ENCODE results near the gene CWC27.
A peak's percentile ranks its signal among the peaks of the same experiment; 100 is the strongest.

The CWC27 gene

GRCh38 chr5:64759960-64760660 lies 8.6 kb upstream of the CWC27 start:
- Histone ChIP-seq H3K4me1 (ENCODE audit: control insufficient read depth, insufficient read depth, low read length) (peaks cover 21% of the 10 kb centered on the region; the same call in 1 of the 2 replicates), H3K4me3 (ENCODE audit: low read depth, low read length) (no peak overlapping the region), H3K36me3 (ENCODE audit: control insufficient read depth, insufficient read depth, low read length) (peaks cover 21% of the 10 kb centered on the region), H3K9ac (ENCODE audit: low read depth, low read length) (no peak overlapping the region), H3K9me3 (ENCODE audit: control insufficient read depth, insufficient read depth, low read length) (no peaks in the 10 kb centered on the region), H3K27ac (ENCODE audit: low read depth, low read length) (peak overlapping the region; percentile 82), H3K27me3 (ENCODE audit: control insufficient read depth, insufficient read depth, low read length) (no peaks in the 10 kb centered on the region)

- H3K27ac ChIP-seq (ENCODE audit: low read depth, low read length): no peak overlapping the region
- no peak overlapping the region for H3K4me3 ChIP-seq (ENCODE audit: low read depth, low read length)
Observed at GRCh38 chr5:64763948-64764503, 4.7 kb upstream of the CWC27 start.

GRCh38 chr5:64765804-64766504 lies 2.8 kb upstream of the CWC27 start:
- Histone ChIP-seq H3K27me3 (ENCODE audit: control insufficient read depth, insufficient read depth, low read length) (no peaks in the 10 kb centered on the region), H3K9ac (ENCODE audit: low read depth, low read length) (no peak overlapping the region), H3K9me3 (ENCODE audit: control insufficient read depth, insufficient read depth, low read length) (no peaks in the 10 kb centered on the region), H3K27ac (ENCODE audit: low read depth, low read length) (no peak overlapping the region), H3K36me3 (ENCODE audit: control insufficient read depth, insufficient read depth, low read length) (peaks cover 43% of the 10 kb centered on the region), H3K4me1 (ENCODE audit: control insufficient read depth, insufficient read depth, low read length) (peaks cover 23% of the 10 kb centered on the region), H3K4me3 (ENCODE audit: low read depth, low read length) (no peak overlapping the region)

More at GRCh38 chr5:64763948-64764503, 4.7 kb upstream of the CWC27 start:
- Histone ChIP-seq H3K9ac (ENCODE audit: low read depth, low read length) (no peak overlapping the region), H3K36me3 (ENCODE audit: control insufficient read depth, insufficient read depth, low read length) (peaks cover 43% of the 10 kb centered on the region), H3K4me1 (ENCODE audit: control insufficient read depth, insufficient read depth, low read length) (peaks cover 28% of the 10 kb centered on the region), H3K27me3 (ENCODE audit: control insufficient read depth, insufficient read depth, low read length) (no peaks in the 10 kb centered on the region), H3K9me3 (ENCODE audit: control insufficient read depth, insufficient read depth, low read length) (no peaks in the 10 kb centered on the region)

GRCh38 chr5:64766941-64767340 lies 1.8 kb upstream of the CWC27 start:
- H3K9me3 ChIP-seq (ENCODE audit: control insufficient read depth, insufficient read depth, low read length): no peaks in the 10 kb centered on the region
- no peak overlapping the region for H3K9ac ChIP-seq (ENCODE audit: low read depth, low read length)

GRCh38 chr5:64767959-64768357 lies 772 bp upstream of the CWC27 start:
- Histone ChIP-seq H3K27me3 (ENCODE audit: control insufficient read depth, insufficient read depth, low read length) (no peaks in the 10 kb centered on the region), H3K4me3 (ENCODE audit: low read depth, low read length) (peak overlapping the region; percentile 93), H3K36me3 (ENCODE audit: control insufficient read depth, insufficient read depth, low read length) (peaks cover 39% of the 10 kb centered on the region), H3K4me1 (ENCODE audit: control insufficient read depth, insufficient read depth, low read length) (peaks cover 16% of the 10 kb centered on the region), H3K27ac (ENCODE audit: low read depth, low read length) (peak overlapping the region; percentile 95), H3K9ac (ENCODE audit: low read depth, low read length) (peak overlapping the region; percentile 99), H3K9me3 (ENCODE audit: control insufficient read depth, insufficient read depth, low read length) (no peaks in the 10 kb centered on the region)

More at GRCh38 chr5:64766941-64767340, 1.8 kb upstream of the CWC27 start:
- H3K4me3 ChIP-seq (ENCODE audit: low read depth, low read length): peak overlapping the region; percentile 93
- H3K27me3 ChIP-seq (ENCODE audit: control insufficient read depth, insufficient read depth, low read length): no peaks in the 10 kb centered on the region
- peaks cover 39% of the 10 kb centered on the region for H3K36me3 ChIP-seq (ENCODE audit: control insufficient read depth, insufficient read depth, low read length)
- H3K4me1 ChIP-seq (ENCODE audit: control insufficient read depth, insufficient read depth, low read length): peaks cover 16% of the 10 kb centered on the region
- H3K27ac ChIP-seq (ENCODE audit: low read depth, low read length): no peak overlapping the region

GRCh38 chr5:64769855-64770254 lies 1.1 kb downstream of the CWC27 start:
- H3K27me3 ChIP-seq (ENCODE audit: control insufficient read depth, insufficient read depth, low read length): no peaks in the 10 kb centered on the region
- peaks cover 16% of the 10 kb centered on the region for H3K4me1 ChIP-seq (ENCODE audit: control insufficient read depth, insufficient read depth, low read length)
- H3K9ac ChIP-seq (ENCODE audit: low read depth, low read length): 0 out of 2 replicates have a peak overlapping the region, but pooled peaks have one; percentile 99
- peaks cover 25% of the 10 kb centered on the region for H3K36me3 ChIP-seq (ENCODE audit: control insufficient read depth, insufficient read depth, low read length)
- H3K9me3 ChIP-seq (ENCODE audit: control insufficient read depth, insufficient read depth, low read length): no peaks in the 10 kb centered on the region
- H3K27ac ChIP-seq (ENCODE audit: low read depth, low read length): no peak overlapping the region
- peak overlapping the region; percentile 93 for H3K4me3 ChIP-seq (ENCODE audit: low read depth, low read length)

GRCh38 chr5:64771736-64772135 lies 3.0 kb downstream of the CWC27 start:
- no peaks in the 10 kb centered on the region for H3K27me3 ChIP-seq (ENCODE audit: control insufficient read depth, insufficient read depth, low read length)
- peaks cover 16% of the 10 kb centered on the region for H3K4me1 ChIP-seq (ENCODE audit: control insufficient read depth, insufficient read depth, low read length)
- H3K36me3 ChIP-seq (ENCODE audit: control insufficient read depth, insufficient read depth, low read length): peaks cover 18% of the 10 kb centered on the region
- H3K4me3 ChIP-seq (ENCODE audit: low read depth, low read length): no peak overlapping the region
- no peaks in the 10 kb centered on the region for H3K9me3 ChIP-seq (ENCODE audit: control insufficient read depth, insufficient read depth, low read length)
- H3K9ac ChIP-seq (ENCODE audit: low read depth, low read length): no peak overlapping the region
- H3K27ac ChIP-seq (ENCODE audit: low read depth, low read length): no peak overlapping the region

GRCh38 chr5:64773533-64773932 lies 4.8 kb downstream of the CWC27 start:
- H3K4me1 ChIP-seq (ENCODE audit: control insufficient read depth, insufficient read depth, low read length): peaks cover 9% of the 10 kb centered on the region; the same call in 1 of the 2 replicates
- H3K9ac ChIP-seq (ENCODE audit: low read depth, low read length): no peak overlapping the region
- H3K27ac ChIP-seq (ENCODE audit: low read depth, low read length): no peak overlapping the region

GRCh38 chr5:64775291-64775690 lies 6.6 kb downstream of the CWC27 start:
- H3K27ac ChIP-seq (ENCODE audit: low read depth, low read length): no peak overlapping the region
- H3K9ac ChIP-seq (ENCODE audit: low read depth, low read length): no peak overlapping the region
- 0 out of 2 replicates have a peak, but pooled peaks cover 4% of the 10 kb centered on the region for H3K4me1 ChIP-seq (ENCODE audit: control insufficient read depth, insufficient read depth, low read length)
- peaks cover 17% of the 10 kb centered on the region for H3K36me3 ChIP-seq (ENCODE audit: control insufficient read depth, insufficient read depth, low read length)
- H3K4me3 ChIP-seq (ENCODE audit: low read depth, low read length): no peak overlapping the region
- H3K9me3 ChIP-seq (ENCODE audit: control insufficient read depth, insufficient read depth, low read length): no peaks in the 10 kb centered on the region
- H3K27me3 ChIP-seq (ENCODE audit: control insufficient read depth, insufficient read depth, low read length): no peaks in the 10 kb centered on the region

More at GRCh38 chr5:64773533-64773932, 4.8 kb downstream of the CWC27 start:
- Histone ChIP-seq H3K36me3 (ENCODE audit: control insufficient read depth, insufficient read depth, low read length) (peaks cover 17% of the 10 kb centered on the region), H3K27me3 (ENCODE audit: control insufficient read depth, insufficient read depth, low read length) (no peaks in the 10 kb centered on the region), H3K9me3 (ENCODE audit: control insufficient read depth, insufficient read depth, low read length) (no peaks in the 10 kb centered on the region), H3K4me3 (ENCODE audit: low read depth, low read length) (no peak overlapping the region)

GRCh38 chr5:64784451-64785025 lies 15.8 kb downstream of the CWC27 start:
- no peak overlapping the region for H3K9ac ChIP-seq (ENCODE audit: low read depth, low read length)
- H3K27ac ChIP-seq (ENCODE audit: low read depth, low read length): no peak overlapping the region
- no peaks in the 10 kb centered on the region for H3K27me3 ChIP-seq (ENCODE audit: control insufficient read depth, insufficient read depth, low read length)
- peaks cover 53% of the 10 kb centered on the region for H3K36me3 ChIP-seq (ENCODE audit: control insufficient read depth, insufficient read depth, low read length)
- H3K4me1 ChIP-seq (ENCODE audit: control insufficient read depth, insufficient read depth, low read length): no peaks in the 10 kb centered on the region
- H3K4me3 ChIP-seq (ENCODE audit: low read depth, low read length): no peak overlapping the region
- no peaks in the 10 kb centered on the region for H3K9me3 ChIP-seq (ENCODE audit: control insufficient read depth, insufficient read depth, low read length)

Data from HUES48 (cell line).